Bronchial epithelial cell (primary cell): Measurements from ENCODE around the gene MOGAT2. TPM values are rescaled to one million over a fixed set of nuclear protein-coding genes. Genes with fewer than 3 reads are reported as not detected.
"Not testable (repeated sequence)": the region's sequence is repeated elsewhere in the genome, so short reads cannot be mapped to it uniquely, and the experiment has no call there.

Experiments used
- DNase-seq: peaks from one replicate; pipeline ENCODE4 v3.0.0-alpha.2; 2010; ENCODE audit warnings: low read depth
- FAIRE-seq: peaks from 2 replicates; lab custom pipeline; 2011; peaks lifted over from hg19 to GRCh38; lab: Jason Lieb, UNC
- H3K27me3 ChIP-seq: 2 replicates; pipeline ENCODE4 v1.5.1; 2011; ENCODE audit warnings: low read length; ENCODE audit not compliant: control insufficient read depth, insufficient read depth
- H3K36me3 ChIP-seq: 2 replicates; pipeline ENCODE4 v1.5.1; 2011; ENCODE audit warnings: low read length; ENCODE audit not compliant: control insufficient read depth, insufficient read depth
- H3K4me3 ChIP-seq: 2 replicates; pipeline ENCODE4 v1.5.1; 2011; ENCODE audit warnings: mild to moderate bottlenecking, low read depth, low read length, control low read depth
- CTCF ChIP-seq: IDR thresholded peaks from 2 replicates; pipeline ENCODE4 v1.5.1; 2011; ENCODE audit warnings: mild to moderate bottlenecking, moderate library complexity, low read length, control low read depth, inconsistent platforms; ENCODE audit not compliant: insufficient read depth, severe bottlenecking
- total RNA-seq: library from RNA; depleted of rRNA; stranded (reverse); fragments of >200 nt; gene quantifications from 2 replicates; pipeline ENCODE4 v1.2.1, GENCODE V29; 2014

Gene MOGAT2
- total RNA-seq, 1 donor from 2014 or later: not detected

GRCh38 chr11:75678620-75679259 lies 38.9 kb upstream of the MOGAT2 start:
- DNase-seq (no peak), FAIRE-seq (peak; percentile 7)
- no peak for TF ChIP-seq CTCF
- Histone ChIP-seq H3K36me3 (no peaks in the 10 kb centered on the region), H3K27me3 (no peaks in the 10 kb centered on the region), H3K4me3 (no peak overlapping the region)

- no peak for FAIRE-seq
- DNase-seq: no peak
- TF ChIP-seq CTCF: no peak
- Histone ChIP-seq H3K27me3 (no peaks in the 10 kb centered on the region), H3K36me3 (no peaks in the 10 kb centered on the region), H3K4me3 (no peak overlapping the region)
These were observed 38.1 kb upstream of the MOGAT2 start for GRCh38 chr11:75679566-75679965.

GRCh38 chr11:75683856-75684255 lies 33.8 kb upstream of the MOGAT2 start:
- not testable (repeated sequence) for H3K4me3 ChIP-seq, H3K27me3 ChIP-seq, FAIRE-seq, H3K36me3 ChIP-seq, DNase-seq

- peak; percentile 6 for DNase-seq
- Histone ChIP-seq H3K36me3 (no peaks in the 10 kb centered on the region), H3K4me3 (no peak overlapping the region), H3K27me3 (peaks cover 5% of the 10 kb centered on the region)
- FAIRE-seq: no peak
- no peak for TF ChIP-seq CTCF
These were observed 27.6 kb upstream of the MOGAT2 start for GRCh38 chr11:75689863-75690609.

- Histone ChIP-seq H3K27me3 (peaks cover 5% of the 10 kb centered on the region), H3K36me3 (no peaks in the 10 kb centered on the region), H3K4me3 (no peak overlapping the region)
- no peak for TF ChIP-seq CTCF
- no peak for DNase-seq
- FAIRE-seq: no peak
These were observed 25.8 kb upstream of the MOGAT2 start for GRCh38 chr11:75691804-75692203.

- Histone ChIP-seq H3K27me3 (no peaks in the 10 kb centered on the region), H3K4me3 (no peak overlapping the region), H3K36me3 (no peaks in the 10 kb centered on the region)
- FAIRE-seq (no peak), DNase-seq (peak; percentile 72)
- no peak for TF ChIP-seq CTCF
These were observed 19.6 kb upstream of the MOGAT2 start for GRCh38 chr11:75697906-75698581.
